SU-DHL-6 (cell line): ENCODE results near the gene TRPM3.

ENCODE experiments used
- EZH2phosphoT487 ChIP-seq: fragments of 200-600 bp; sonication (generic), shearing (Covaris generic); conservative IDR thresholded peaks from 2 replicates; pipeline ENCODE4 v1.6.1; 2018; ENCODE audit warnings: mild to moderate bottlenecking, antibody characterized with exemption, low read length, moderate library complexity, mixed read lengths
- TF ChIP-seq, protein P1 (sequence below): fragments of 200-600 bp; sonication (generic); IDR thresholded peaks from one replicate; pipeline ENCODE4 v1.5.1; 2017; ENCODE audit warnings: antibody characterized with exemption, mild to moderate bottlenecking, low read length, moderate library complexity; ENCODE audit not compliant: insufficient read depth, poor library complexity, severe bottlenecking

DNA sequence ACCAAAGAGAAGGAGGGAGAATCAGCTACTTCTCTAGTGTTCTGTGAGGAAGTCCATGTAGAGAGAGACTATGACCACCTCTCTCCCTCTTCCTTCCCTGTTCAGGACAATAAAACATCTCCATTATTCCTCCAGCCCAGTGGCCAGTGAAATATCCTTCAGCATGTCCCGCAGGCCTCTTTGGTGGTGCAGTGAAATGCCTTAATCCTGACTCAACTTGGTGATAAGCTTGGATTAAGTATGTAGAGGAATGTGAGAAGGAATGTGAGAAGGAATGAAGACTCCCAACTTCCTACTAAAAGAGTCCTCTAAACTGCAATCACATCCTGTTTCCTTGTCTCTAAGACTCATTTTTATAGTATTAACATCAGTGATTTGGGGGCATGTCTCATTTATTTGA lies 167.3 kb downstream of the TRPM3 start:
- TF ChIP-seq, protein P1, sequence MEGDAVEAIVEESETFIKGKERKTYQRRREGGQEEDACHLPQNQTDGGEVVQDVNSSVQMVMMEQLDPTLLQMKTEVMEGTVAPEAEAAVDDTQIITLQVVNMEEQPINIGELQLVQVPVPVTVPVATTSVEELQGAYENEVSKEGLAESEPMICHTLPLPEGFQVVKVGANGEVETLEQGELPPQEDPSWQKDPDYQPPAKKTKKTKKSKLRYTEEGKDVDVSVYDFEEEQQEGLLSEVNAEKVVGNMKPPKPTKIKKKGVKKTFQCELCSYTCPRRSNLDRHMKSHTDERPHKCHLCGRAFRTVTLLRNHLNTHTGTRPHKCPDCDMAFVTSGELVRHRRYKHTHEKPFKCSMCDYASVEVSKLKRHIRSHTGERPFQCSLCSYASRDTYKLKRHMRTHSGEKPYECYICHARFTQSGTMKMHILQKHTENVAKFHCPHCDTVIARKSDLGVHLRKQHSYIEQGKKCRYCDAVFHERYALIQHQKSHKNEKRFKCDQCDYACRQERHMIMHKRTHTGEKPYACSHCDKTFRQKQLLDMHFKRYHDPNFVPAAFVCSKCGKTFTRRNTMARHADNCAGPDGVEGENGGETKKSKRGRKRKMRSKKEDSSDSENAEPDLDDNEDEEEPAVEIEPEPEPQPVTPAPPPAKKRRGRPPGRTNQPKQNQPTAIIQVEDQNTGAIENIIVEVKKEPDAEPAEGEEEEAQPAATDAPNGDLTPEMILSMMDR, result no peak
- no peak for TF ChIP-seq EZH2phosphoT487
